Measurements from ENCODE around the gene HAUS7.

The HAUS7 gene

GRCh38 chrX:153477901-153478300, 7.5 kb upstream of the HAUS7 start:
- Histone ChIP-seq H3K4me3 (replicated peaks; ENCODE audit: insufficient read depth, low read length) (no peak overlapping the region), H3K27me3 (ENCODE audit: insufficient read depth, poor library complexity, severe bottlenecking) (no peaks in the 10 kb centered on the region), H3K27ac (replicated peaks) (no peak overlapping the region)
- TF ChIP-seq POLR2AphosphoS5 (IDR thresholded peaks at IDR 0.05; ENCODE audit: low read depth), result no peak
- TF ChIP-seq GABPA (IDR thresholded peaks at IDR 0.05; ENCODE audit: low read depth), result no peak
- TF ChIP-seq SPI1 (IDR thresholded peaks at IDR 0.05; ENCODE audit: borderline replicate concordance, low read depth), result no peak
- TF ChIP-seq, protein P1, sequence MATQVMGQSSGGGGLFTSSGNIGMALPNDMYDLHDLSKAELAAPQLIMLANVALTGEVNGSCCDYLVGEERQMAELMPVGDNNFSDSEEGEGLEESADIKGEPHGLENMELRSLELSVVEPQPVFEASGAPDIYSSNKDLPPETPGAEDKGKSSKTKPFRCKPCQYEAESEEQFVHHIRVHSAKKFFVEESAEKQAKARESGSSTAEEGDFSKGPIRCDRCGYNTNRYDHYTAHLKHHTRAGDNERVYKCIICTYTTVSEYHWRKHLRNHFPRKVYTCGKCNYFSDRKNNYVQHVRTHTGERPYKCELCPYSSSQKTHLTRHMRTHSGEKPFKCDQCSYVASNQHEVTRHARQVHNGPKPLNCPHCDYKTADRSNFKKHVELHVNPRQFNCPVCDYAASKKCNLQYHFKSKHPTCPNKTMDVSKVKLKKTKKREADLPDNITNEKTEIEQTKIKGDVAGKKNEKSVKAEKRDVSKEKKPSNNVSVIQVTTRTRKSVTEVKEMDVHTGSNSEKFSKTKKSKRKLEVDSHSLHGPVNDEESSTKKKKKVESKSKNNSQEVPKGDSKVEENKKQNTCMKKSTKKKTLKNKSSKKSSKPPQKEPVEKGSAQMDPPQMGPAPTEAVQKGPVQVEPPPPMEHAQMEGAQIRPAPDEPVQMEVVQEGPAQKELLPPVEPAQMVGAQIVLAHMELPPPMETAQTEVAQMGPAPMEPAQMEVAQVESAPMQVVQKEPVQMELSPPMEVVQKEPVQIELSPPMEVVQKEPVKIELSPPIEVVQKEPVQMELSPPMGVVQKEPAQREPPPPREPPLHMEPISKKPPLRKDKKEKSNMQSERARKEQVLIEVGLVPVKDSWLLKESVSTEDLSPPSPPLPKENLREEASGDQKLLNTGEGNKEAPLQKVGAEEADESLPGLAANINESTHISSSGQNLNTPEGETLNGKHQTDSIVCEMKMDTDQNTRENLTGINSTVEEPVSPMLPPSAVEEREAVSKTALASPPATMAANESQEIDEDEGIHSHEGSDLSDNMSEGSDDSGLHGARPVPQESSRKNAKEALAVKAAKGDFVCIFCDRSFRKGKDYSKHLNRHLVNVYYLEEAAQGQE (IDR thresholded peaks at IDR 0.05; ENCODE audit: insufficient replicate concordance, low read depth), result no peak
- TF ChIP-seq, protein P2, sequence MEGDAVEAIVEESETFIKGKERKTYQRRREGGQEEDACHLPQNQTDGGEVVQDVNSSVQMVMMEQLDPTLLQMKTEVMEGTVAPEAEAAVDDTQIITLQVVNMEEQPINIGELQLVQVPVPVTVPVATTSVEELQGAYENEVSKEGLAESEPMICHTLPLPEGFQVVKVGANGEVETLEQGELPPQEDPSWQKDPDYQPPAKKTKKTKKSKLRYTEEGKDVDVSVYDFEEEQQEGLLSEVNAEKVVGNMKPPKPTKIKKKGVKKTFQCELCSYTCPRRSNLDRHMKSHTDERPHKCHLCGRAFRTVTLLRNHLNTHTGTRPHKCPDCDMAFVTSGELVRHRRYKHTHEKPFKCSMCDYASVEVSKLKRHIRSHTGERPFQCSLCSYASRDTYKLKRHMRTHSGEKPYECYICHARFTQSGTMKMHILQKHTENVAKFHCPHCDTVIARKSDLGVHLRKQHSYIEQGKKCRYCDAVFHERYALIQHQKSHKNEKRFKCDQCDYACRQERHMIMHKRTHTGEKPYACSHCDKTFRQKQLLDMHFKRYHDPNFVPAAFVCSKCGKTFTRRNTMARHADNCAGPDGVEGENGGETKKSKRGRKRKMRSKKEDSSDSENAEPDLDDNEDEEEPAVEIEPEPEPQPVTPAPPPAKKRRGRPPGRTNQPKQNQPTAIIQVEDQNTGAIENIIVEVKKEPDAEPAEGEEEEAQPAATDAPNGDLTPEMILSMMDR (IDR thresholded peaks at IDR 0.05; ENCODE audit: insufficient read depth, low read length), result no peak
- no peak for DNase-seq (ENCODE audit: low read depth in 1 of 2, low spot score in 1 of 2)

DNA sequence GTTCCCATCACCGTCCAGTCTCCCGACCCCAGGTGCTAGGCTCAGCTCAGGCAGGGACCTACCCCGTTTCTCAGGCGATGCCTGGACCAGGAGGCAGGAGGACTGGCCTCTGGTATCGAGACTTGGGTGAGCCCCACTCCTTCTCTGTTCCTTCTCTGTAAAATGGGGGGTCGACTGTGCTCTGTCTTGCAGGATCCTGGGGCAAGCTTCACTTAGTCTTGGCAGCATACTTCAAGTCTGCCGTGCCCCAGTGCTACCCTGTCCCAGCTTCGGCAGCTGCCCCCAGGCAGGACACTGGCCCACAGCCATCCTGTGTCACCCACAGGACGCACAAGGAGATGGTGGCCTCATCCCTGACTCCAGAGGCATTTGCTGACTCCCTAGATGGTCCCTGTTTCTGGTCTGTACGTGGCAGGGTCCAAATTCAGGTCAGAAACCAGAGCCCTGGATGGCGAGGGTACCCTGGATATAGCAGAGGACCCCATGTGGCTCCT, 7.0 kb upstream of the HAUS7 start:
- no peak for DNase-seq (ENCODE audit: low read depth in 1 of 2, low spot score in 1 of 2)
- Histone ChIP-seq H3K27me3 (ENCODE audit: insufficient read depth, poor library complexity, severe bottlenecking) (no peaks in the 10 kb centered on the region), H3K27ac (replicated peaks) (no peak overlapping the region), H3K4me3 (replicated peaks; ENCODE audit: insufficient read depth, low read length) (no peak overlapping the region)
- TF ChIP-seq, protein P2 (IDR thresholded peaks at IDR 0.05; ENCODE audit: insufficient read depth, low read length), result no peak
- TF ChIP-seq POLR2AphosphoS5 (IDR thresholded peaks at IDR 0.05; ENCODE audit: low read depth) (no peak), GABPA (IDR thresholded peaks at IDR 0.05; ENCODE audit: low read depth) (no peak), SPI1 (IDR thresholded peaks at IDR 0.05; ENCODE audit: borderline replicate concordance, low read depth) (no peak)
- TF ChIP-seq, protein P1 (IDR thresholded peaks at IDR 0.05; ENCODE audit: insufficient replicate concordance, low read depth), result no peak

DNA sequence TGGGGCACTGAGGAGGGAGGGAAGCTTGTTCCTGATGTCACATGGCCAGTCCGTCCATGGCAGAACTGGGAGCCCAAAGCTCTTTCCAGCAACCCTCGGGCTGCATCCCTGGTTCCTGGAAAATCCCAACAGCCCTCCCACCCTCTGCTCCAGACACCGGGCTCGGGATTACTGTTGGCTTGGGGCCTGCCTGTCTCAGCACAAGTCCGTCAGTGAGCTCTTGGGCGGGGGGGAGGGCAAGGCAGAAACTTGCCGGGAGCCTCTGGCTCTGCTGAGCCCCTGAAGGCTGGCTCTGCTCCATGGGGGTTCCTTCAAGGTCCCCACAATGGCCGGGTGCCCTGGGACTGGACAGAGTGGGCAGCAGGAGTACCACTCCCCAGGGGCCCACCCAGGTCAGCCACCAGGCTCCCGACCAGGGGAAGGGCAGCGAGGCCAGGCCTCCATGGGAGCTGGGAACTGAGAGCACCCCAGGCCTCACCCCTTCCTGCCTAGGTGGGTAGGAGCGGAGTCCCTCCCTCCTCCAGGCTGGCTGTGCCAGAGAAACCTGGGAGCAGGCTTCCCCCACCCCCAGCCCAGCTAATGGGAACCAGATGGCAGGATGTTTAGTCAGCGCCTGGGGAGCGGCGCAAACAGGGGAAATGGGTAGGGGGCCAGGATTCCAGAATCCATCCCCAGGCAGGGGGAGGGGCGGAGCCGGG, 6.4 kb upstream of the HAUS7 start:
- TF ChIP-seq, protein P1 (IDR thresholded peaks at IDR 0.05; ENCODE audit: insufficient replicate concordance, low read depth), result no peak
- TF ChIP-seq, protein P2 (IDR thresholded peaks at IDR 0.05; ENCODE audit: insufficient read depth, low read length), result no peak
- TF ChIP-seq GABPA (IDR thresholded peaks at IDR 0.05; ENCODE audit: low read depth) (no peak), SPI1 (IDR thresholded peaks at IDR 0.05; ENCODE audit: borderline replicate concordance, low read depth) (no peak), POLR2AphosphoS5 (IDR thresholded peaks at IDR 0.05; ENCODE audit: low read depth) (no peak)
- H3K27ac ChIP-seq (replicated peaks), result no peak overlapping the region
- DNase-seq (ENCODE audit: low read depth in 1 of 2, low spot score in 1 of 2), result no peak

More for the DNA sequence above, 6.4 kb upstream of the HAUS7 start:
- H3K27me3 ChIP-seq (ENCODE audit: insufficient read depth, poor library complexity, severe bottlenecking), result no peaks in the 10 kb centered on the region
- no peak overlapping the region for H3K4me3 ChIP-seq (replicated peaks; ENCODE audit: insufficient read depth, low read length)

All from HL-60 (cell line).